Keratinocyte (primary cell): ENCODE data around the gene PLCG2. TPM values are rescaled to one million over a fixed set of nuclear protein-coding genes. Genes with fewer than 3 reads are reported as not detected.

ENCODE experiments used
- DNase-seq: peaks from one replicate; pipeline ENCODE4 v3.0.0-alpha.2; 2011; ENCODE audit warnings: low read depth, missing footprints, low spot score
- FAIRE-seq: peaks from 2 replicates; lab custom pipeline; 2011; peaks lifted over from hg19 to GRCh38; lab: Jason Lieb, UNC
- H2AFZ ChIP-seq: 2 replicates; pipeline ENCODE4 v1.6.0; 2012; ENCODE audit warnings: low read length, control low read depth, inconsistent platforms; ENCODE audit not compliant: control insufficient read depth
- H3K27ac ChIP-seq: 2 replicates; pipeline ENCODE4 v1.5.1; 2011; ENCODE audit warnings: low read length; ENCODE audit not compliant: control insufficient read depth, insufficient read depth
- H3K27me3 ChIP-seq: 3 replicates; pipeline ENCODE4 v1.6.0; 2011; ENCODE audit warnings: low read length; ENCODE audit not compliant: control insufficient read depth, insufficient read depth; ENCODE audit errors: extremely low read depth
- H3K36me3 ChIP-seq, 2 experiments: 2 replicates in 1 of 2; 3 replicates in 1 of 2; pipeline ENCODE4 v1.5.1; 2011; ENCODE audit warnings: low read length in 2 of 2, mild to moderate bottlenecking in 1 of 2; ENCODE audit not compliant: control insufficient read depth in 2 of 2, insufficient read depth in 2 of 2; ENCODE audit errors: extremely low read depth in 1 of 2
- H3K4me1 ChIP-seq: 3 replicates; pipeline ENCODE4 v1.5.1; 2011; ENCODE audit warnings: low read length; ENCODE audit not compliant: control insufficient read depth, insufficient read depth; ENCODE audit errors: extremely low read depth
- H3K4me2 ChIP-seq: 3 replicates; pipeline ENCODE4 v1.6.0; 2011; ENCODE audit warnings: low read depth, low read length; ENCODE audit not compliant: control insufficient read depth, insufficient read depth; ENCODE audit errors: extremely low read depth
- H3K4me3 ChIP-seq, 3 experiments: fragments of 200-600 bp in 1 of 3; sonication (generic) in 1 of 3; 2 replicates in 2 of 3; 3 replicates in 1 of 3; pipeline ENCODE4 v1.5.1; 2011 to 2016; ENCODE audit warnings: low read length in 3 of 3, mild to moderate bottlenecking in 3 of 3, control low read depth in 2 of 3, inconsistent platforms in 1 of 3, low read depth in 1 of 3, mixed read lengths in 1 of 3, mixed run types in 1 of 3, moderate library complexity in 1 of 3; ENCODE audit not compliant: control insufficient read depth in 2 of 3, insufficient read depth in 2 of 3; ENCODE audit errors: extremely low read depth in 1 of 3
- H3K79me2 ChIP-seq: 2 replicates; pipeline ENCODE4 v1.6.0; 2012; ENCODE audit warnings: low read length; ENCODE audit not compliant: control insufficient read depth, insufficient read depth
- H3K9ac ChIP-seq: 3 replicates; pipeline ENCODE4 v1.6.0; 2011; ENCODE audit warnings: low read length; ENCODE audit not compliant: control insufficient read depth, insufficient read depth; ENCODE audit errors: extremely low read depth
- H3K9me1 ChIP-seq: 3 replicates; pipeline ENCODE4 v1.6.0; 2011; ENCODE audit warnings: low read length; ENCODE audit not compliant: control insufficient read depth, insufficient read depth; ENCODE audit errors: extremely low read depth
- H3K9me3 ChIP-seq: 2 replicates; pipeline ENCODE4 v1.5.1; 2012; ENCODE audit warnings: low read depth, low read length; ENCODE audit not compliant: control insufficient read depth
- H4K20me1 ChIP-seq: 3 replicates; pipeline ENCODE4 v1.6.0; 2011; ENCODE audit warnings: low read length; ENCODE audit not compliant: control insufficient read depth, insufficient read depth; ENCODE audit errors: extremely low read depth
- CTCF ChIP-seq, 3 experiments: IDR thresholded peaks in 1 of 3; conservative IDR thresholded peaks in 1 of 3; optimal IDR thresholded peaks in 1 of 3; 2 replicates in 2 of 3; 3 replicates in 1 of 3; pipeline versions ENCODE3 to v1.5.1; 2011; ENCODE audit warnings: low read length in 3 of 3, mild to moderate bottlenecking in 3 of 3, moderate library complexity in 2 of 3, control low read depth in 1 of 3, inconsistent platforms in 1 of 3; ENCODE audit not compliant: insufficient read depth in 2 of 3; ENCODE audit errors: extremely low read depth in 1 of 3
- EZH2 ChIP-seq: IDR thresholded peaks from one replicate; pipeline ENCODE4 v1.6.1; 2012; ENCODE audit warnings: inconsistent platforms, mild to moderate bottlenecking, low read length, moderate library complexity
- dilution Hi-C: fragments of 300-500 bp; cut with MboI; formaldehyde crosslinking; loops from one replicate; pipeline ENCODE4 v1.7.0; 2020; ENCODE audit warnings: low sequenced_read_pairs; ENCODE audit not compliant: extremely low pct_ligation_motif_present
- polyA plus RNA-seq, 5 experiments: library from polyadenylated mRNA; depleted of rRNA in 3 of 5; stranded (reverse) in 3 of 5; stranded (forward) in 1 of 5; unstranded in 1 of 5; fragments of >200 nt; gene quantifications; 1 replicate in 1 of 5; 2 replicates in 3 of 5; 3 replicates in 1 of 5; pipeline versions ENCODE4 v1.2.1 to v1.2.3, GENCODE V29; 2011 to 2012; ENCODE audit warnings: missing spikeins in 2 of 5, low read depth in 1 of 5, low replicate concordance in 1 of 5

PLCG2 gene
- polyA plus RNA-seq, 1 donor (not counting 4 experiments of a cell fraction or from before 2014, with no cell fraction given): 3.5 TPM

- FAIRE-seq: no peak
- H3K27me3 ChIP-seq: peaks cover 6% of the 10 kb centered on the region
- no peaks in the 10 kb centered on the region for H3K36me3 ChIP-seq
- DNase-seq: no peak
- no peak overlapping the region for H2AFZ ChIP-seq
- H3K4me3 ChIP-seq: no peak overlapping the region
- no peaks in the 10 kb centered on the region for H3K79me2 ChIP-seq
- no peak overlapping the region for H3K4me2 ChIP-seq
- H3K4me1 ChIP-seq: no peaks in the 10 kb centered on the region
- dilution Hi-C loops: no loop called here
- H3K27ac ChIP-seq: no peak overlapping the region
- H3K9me1 ChIP-seq: no peaks in the 10 kb centered on the region
- no peak overlapping the region for H3K9ac ChIP-seq
- no peaks in the 10 kb centered on the region for H4K20me1 ChIP-seq
- H3K9me3 ChIP-seq: no peaks in the 10 kb centered on the region
- TF ChIP-seq CTCF (optimal IDR thresholded peaks at IDR 0.05 in 1 of 3, IDR thresholded peaks at IDR 0.05 in 1 of 3, conservative IDR thresholded peaks at IDR 0.05 in 1 of 3; ENCODE audit: extremely low read depth in 1 of 3, insufficient read depth in 2 of 3, low read length in 3 of 3) (no peak), EZH2 (no peak)
These were observed 27.6 kb downstream of the PLCG2 start for GRCh38 chr16:81806696-81807095.

GRCh38 chr16:81807767-81808358, 28.8 kb downstream of the PLCG2 start:
- Histone ChIP-seq H3K27ac (no peak overlapping the region), H3K27me3 (peaks cover 6% of the 10 kb centered on the region), H3K4me3 (no peak overlapping the region), H4K20me1 (no peaks in the 10 kb centered on the region), H3K79me2 (no peaks in the 10 kb centered on the region), H3K9me1 (no peaks in the 10 kb centered on the region), H3K9ac (no peak overlapping the region), H3K4me1 (no peaks in the 10 kb centered on the region), H3K36me3 (no peaks in the 10 kb centered on the region), H3K9me3 (no peaks in the 10 kb centered on the region), H3K4me2 (no peak overlapping the region), H2AFZ (no peak overlapping the region)
- DNase-seq (no peak), FAIRE-seq (no peak)
- TF ChIP-seq EZH2 (no peak), CTCF (optimal IDR thresholded peaks at IDR 0.05 in 1 of 3, IDR thresholded peaks at IDR 0.05 in 1 of 3, conservative IDR thresholded peaks at IDR 0.05 in 1 of 3; ENCODE audit: extremely low read depth in 1 of 3, insufficient read depth in 2 of 3, low read length in 3 of 3) (no peak)
- dilution Hi-C loops: no loop called here
